Measurements from ENCODE around the gene SPDYE5. TPM values are rescaled to one million over a fixed set of nuclear protein-coding genes. Genes with fewer than 3 reads are reported as not detected.
"Not testable (repeated sequence)": the region's sequence is repeated elsewhere in the genome, so short reads cannot be mapped to it uniquely, and the experiment has no call there.

Gene SPDYE5, protein sequence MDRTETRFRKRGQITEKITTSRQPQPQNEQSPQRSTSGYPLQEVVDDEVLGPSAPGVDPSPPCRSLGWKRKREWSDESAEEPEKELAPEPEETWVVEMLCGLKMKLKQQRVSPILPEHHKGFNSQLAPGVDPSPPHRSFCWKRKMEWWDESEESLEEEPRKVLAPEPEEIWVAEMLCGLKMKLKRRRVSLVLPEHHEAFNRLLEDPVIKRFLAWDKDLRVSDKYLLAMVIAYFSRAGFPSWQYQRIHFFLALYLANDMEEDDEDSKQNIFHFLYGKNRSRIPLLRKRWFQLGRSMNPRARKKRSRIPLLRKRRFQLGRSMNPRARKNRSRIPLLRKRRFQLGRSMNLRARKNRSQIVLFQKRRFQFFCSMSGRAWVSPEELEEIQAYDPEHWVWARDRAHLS
- total RNA-seq = under 1 TPM in 1 of 2 experiments, not detected in 1; 0.15 TPM

DNA sequence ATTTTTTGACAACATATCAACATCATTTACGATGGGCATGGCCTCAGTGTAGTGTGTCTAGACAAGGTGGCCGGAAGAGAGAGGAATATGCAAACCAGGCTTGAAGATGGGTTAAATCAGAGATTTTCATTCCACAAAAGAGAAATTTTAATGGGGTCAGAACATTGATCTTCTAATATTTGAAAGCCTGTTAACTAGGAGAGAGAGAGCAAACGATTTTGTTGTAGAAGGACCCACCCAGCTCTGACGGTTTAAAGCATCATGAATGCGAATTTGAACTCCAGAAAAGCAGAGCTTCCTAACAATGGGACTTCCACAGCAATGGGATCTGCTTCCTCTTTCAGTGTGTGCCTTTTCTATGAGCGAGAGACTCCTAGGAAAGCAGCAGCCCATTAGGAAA is at the start of gene SPDYE5:
SPDYE5 (plus strand) TSS at position 301 of the 400 bp plus-strand sequence. CDS start 1,728 bp downstream, outside the sequence.
- H3K4me1 Mint-ChIP-seq; CTCF ChIA-PET; DNase-seq; ATAC-seq; H3K36me3 Mint-ChIP-seq; H3K27ac Mint-ChIP-seq; H3K4me3 Mint-ChIP-seq; H3K9me3 Mint-ChIP-seq (ENCODE audit: low read depth); H3K27me3 Mint-ChIP-seq: not testable (repeated sequence)

DNA sequence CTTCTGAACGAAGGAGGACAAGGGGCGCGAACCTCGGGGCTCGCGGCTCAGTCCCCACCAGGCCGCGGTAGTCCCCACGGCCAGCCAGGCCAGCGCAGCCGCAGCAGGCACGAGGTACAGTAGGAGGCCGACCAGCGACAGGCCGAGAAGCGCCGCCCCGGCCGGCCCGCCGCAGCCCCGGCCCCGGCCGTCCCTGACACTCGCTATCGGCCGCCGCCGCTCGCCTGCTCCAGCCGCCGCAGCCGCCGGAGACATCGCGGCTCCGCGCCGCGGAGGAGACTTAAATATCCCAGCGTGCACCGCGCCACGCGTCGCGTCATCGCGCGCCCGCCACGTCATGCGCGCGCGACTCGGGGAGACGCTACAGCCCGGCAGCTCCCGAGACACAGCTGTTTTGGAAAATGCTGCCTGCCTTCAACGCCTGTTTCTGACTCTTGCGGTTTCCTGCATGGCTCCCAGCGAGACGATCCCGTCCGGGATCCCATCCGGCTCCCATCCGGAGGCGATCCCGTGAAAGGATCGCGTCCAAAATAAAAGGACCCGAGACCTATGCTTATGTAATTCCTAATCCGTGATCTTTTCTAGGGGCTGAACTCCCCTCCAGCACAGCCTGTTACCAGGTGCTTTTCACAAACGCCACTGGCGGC is 49.5 kb upstream of the SPDYE5 start:
- H3K9me3 Mint-ChIP-seq (ENCODE audit: low read depth); H3K27me3 Mint-ChIP-seq; DNase-seq; CTCF ChIA-PET; H3K4me1 Mint-ChIP-seq: not testable (repeated sequence)
- ATAC-seq = peak; percentile 94
- H3K4me3 Mint-ChIP-seq = peak overlapping the region; percentile 85
- H3K36me3 Mint-ChIP-seq = peaks cover 21% of the 10 kb centered on the region
- H3K27ac Mint-ChIP-seq = peak overlapping the region; percentile 89

DNA sequence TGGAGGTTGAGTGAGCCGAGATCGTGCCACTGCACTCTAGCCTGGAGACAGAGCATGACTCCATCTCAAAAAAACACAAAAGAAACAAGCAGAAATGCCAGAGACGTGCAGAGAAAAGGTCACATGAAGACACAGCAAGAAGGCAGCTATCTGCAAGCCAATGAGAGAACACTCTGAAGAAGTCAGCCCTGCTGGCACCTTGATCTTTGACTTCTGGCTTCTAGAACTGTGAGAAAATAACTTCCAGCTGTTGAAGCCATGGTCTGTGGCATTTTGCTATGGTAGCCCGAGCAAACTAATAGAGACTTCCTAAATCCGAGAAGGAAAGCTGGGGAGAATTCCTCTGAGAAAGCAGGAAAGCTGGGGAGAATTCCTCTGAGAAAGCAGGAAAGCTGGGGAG is 42.2 kb upstream of the SPDYE5 start:
- CTCF ChIA-PET; DNase-seq; H3K4me3 Mint-ChIP-seq; H3K36me3 Mint-ChIP-seq; H3K27me3 Mint-ChIP-seq; ATAC-seq; H3K9me3 Mint-ChIP-seq (ENCODE audit: low read depth); H3K27ac Mint-ChIP-seq; H3K4me1 Mint-ChIP-seq: not testable (repeated sequence)

DNA sequence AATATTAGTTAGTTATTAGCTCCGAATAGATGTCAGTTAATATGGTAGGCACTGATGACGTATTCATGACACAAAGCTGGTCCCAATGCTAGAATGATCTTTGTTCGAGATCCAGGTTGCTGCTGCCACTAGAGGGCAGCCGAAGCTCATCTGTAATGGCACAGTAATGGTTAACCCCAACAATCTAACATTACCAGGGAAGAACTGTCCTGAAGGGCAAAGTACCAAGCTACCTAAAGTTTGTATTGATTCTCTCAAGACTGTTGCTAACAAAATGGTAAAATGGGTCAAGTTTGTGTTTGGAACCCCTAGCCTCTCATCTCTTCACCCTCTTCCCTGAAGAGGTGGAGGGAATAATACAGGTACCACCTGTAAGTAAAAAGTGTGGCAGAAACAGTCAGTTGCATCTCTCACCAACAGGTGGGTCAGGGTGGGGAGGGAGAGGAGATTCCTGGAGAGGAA is 39.6 kb upstream of the SPDYE5 start:
- DNase-seq; H3K9me3 Mint-ChIP-seq (ENCODE audit: low read depth): not testable (repeated sequence)
- CTCF ChIA-PET = interaction anchor here (0.6 kb wide), 1 partner anchor 311 kb away, joined by 3 read pairs; no protein-coding TSS in a partner anchor

DNA sequence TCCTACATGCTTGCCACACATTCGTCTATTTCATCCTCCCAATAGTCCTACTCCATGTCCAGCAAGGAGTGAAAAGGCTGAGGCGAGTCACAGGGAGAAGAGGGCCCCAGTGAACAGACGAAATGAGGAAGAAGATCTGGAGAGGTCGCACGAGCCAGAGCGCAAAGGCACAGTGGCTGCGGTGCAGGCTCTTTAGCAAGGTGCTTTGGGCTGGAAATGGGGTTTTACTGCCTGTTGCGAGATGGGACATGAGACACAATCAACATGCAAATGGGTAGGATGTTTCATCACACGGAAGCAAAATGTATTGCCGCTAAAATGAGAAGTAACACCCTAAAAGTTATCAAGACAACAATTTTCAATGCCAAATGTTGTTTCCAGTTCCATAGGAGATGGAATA is 35.7 kb upstream of the SPDYE5 start:
- H3K9me3 Mint-ChIP-seq (ENCODE audit: low read depth); H3K27me3 Mint-ChIP-seq; CTCF ChIA-PET; DNase-seq; H3K4me3 Mint-ChIP-seq; H3K27ac Mint-ChIP-seq; H3K36me3 Mint-ChIP-seq; H3K4me1 Mint-ChIP-seq; ATAC-seq: not testable (repeated sequence)

More for the DNA sequence above, 39.6 kb upstream of the SPDYE5 start:
- peak; percentile 92 for ATAC-seq
- not testable (repeated sequence) for H3K27me3 Mint-ChIP-seq, H3K27ac Mint-ChIP-seq, H3K4me1 Mint-ChIP-seq, H3K36me3 Mint-ChIP-seq, H3K4me3 Mint-ChIP-seq

DNA sequence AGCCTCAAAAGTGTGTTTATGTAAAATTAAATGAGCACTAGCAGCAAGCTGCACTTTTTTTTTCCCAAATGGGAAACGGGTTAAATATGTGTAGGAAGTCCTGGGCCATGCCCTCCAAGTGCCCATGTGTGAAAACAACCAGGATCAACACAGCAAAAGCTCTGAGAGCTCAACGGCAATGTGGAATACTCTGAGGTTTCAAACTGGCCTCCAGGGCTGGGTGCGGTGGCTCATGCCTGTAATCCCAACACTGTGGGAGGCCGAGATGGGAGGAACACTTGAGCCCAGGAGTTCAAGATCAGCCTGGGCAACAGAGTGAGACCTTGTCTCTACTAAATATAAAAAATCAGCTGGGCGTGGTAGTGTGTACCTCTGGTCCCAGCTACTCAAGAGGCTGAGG is 34.1 kb upstream of the SPDYE5 start:
- CTCF ChIA-PET; DNase-seq; H3K36me3 Mint-ChIP-seq; H3K4me3 Mint-ChIP-seq; H3K27ac Mint-ChIP-seq; ATAC-seq; H3K4me1 Mint-ChIP-seq; H3K9me3 Mint-ChIP-seq (ENCODE audit: low read depth); H3K27me3 Mint-ChIP-seq: not testable (repeated sequence)

DNA sequence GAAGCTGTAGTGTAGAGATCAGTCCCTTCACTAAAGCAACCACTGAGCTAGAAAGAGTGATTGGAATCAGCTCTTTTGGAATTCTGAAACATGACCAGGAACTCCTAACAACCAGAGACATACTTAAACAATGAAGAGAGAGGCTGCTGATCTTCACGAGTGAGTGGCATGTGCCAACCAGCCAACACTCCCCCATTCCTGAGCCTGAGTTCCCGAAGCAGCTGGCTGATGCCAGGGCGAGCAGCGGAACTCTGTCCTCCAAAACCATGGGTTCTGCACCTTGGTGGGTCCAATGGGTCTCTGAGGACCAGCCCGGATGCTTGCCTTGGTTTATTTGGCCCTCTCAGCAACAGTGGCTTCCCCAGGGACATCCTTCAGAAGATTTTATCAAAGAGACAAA is 31.6 kb upstream of the SPDYE5 start:
- H3K27me3 Mint-ChIP-seq; H3K4me3 Mint-ChIP-seq; H3K4me1 Mint-ChIP-seq; ATAC-seq; H3K36me3 Mint-ChIP-seq; DNase-seq; H3K9me3 Mint-ChIP-seq (ENCODE audit: low read depth); CTCF ChIA-PET: not testable (repeated sequence)
- H3K27ac Mint-ChIP-seq = peak overlapping the region; percentile 78

DNA sequence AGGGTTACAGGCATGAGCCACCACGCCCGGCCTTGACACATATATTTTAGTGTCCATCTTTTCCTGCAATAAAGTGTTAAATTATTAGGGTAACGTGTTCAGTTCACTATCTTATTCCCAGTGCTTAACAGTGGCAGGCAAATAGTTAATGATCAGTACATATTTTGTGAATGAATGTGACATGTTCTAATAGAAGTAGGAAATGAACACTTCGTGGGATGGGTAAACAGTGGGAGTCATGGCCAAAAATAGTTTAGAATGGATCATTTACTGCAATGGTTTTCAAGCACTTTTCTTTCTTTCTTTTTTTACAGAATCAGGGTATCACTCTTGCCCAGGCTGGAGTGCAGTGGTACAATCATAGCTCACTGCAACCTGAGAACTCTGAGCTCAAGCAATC is 22.0 kb upstream of the SPDYE5 start:
- H3K4me3 Mint-ChIP-seq, CTCF ChIA-PET: not testable (repeated sequence)
- H3K36me3 Mint-ChIP-seq = peaks cover 44% of the 10 kb centered on the region

DNA sequence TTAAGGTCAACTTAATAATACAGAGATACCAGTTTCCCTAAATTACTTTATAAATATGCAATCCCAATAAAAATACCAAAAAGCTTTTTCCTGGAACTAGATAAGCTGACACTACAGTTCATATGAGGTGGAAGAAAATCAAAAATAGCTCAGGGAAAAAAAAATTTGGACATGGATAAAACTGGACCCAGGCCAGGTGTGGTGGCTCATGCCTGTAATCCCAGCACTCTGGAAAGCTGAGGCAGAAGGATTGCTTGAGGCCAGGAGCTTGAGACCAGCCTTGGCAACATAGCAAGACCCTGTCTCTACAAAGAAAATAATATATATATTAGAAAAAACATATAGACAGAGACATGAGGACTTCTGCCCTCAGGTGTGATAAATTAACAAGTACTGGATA is 14.7 kb upstream of the SPDYE5 start:
- H3K4me1 Mint-ChIP-seq; DNase-seq; CTCF ChIA-PET; H3K27me3 Mint-ChIP-seq; H3K4me3 Mint-ChIP-seq; ATAC-seq; H3K27ac Mint-ChIP-seq; H3K9me3 Mint-ChIP-seq (ENCODE audit: low read depth): not testable (repeated sequence)
- H3K36me3 Mint-ChIP-seq = peaks cover 16% of the 10 kb centered on the region

More for the DNA sequence above, 22.0 kb upstream of the SPDYE5 start:
- ATAC-seq; H3K4me1 Mint-ChIP-seq; H3K27me3 Mint-ChIP-seq; H3K9me3 Mint-ChIP-seq (ENCODE audit: low read depth); H3K27ac Mint-ChIP-seq; DNase-seq: not testable (repeated sequence)

DNA sequence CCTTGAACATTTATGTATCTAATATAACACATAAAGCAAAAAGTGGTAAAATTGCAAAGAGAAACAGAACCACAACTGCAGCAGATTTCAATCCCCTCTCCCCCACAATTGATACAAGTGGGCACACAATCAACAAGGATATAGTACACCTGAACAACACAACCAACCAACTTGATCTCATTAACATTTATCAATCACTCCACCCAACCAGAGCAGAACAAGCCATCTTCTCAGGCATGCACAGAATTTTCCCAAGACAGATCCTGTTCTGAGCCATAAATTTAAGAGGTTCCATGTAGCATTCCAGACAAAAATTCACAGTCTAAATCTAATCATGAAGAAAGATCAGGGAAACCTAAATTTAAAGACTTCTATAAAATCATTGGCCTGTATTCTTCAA is 11.8 kb upstream of the SPDYE5 start:
- H3K4me3 Mint-ChIP-seq; H3K27me3 Mint-ChIP-seq; H3K4me1 Mint-ChIP-seq; CTCF ChIA-PET; ATAC-seq; H3K36me3 Mint-ChIP-seq; H3K27ac Mint-ChIP-seq; DNase-seq; H3K9me3 Mint-ChIP-seq (ENCODE audit: low read depth): not testable (repeated sequence)

DNA sequence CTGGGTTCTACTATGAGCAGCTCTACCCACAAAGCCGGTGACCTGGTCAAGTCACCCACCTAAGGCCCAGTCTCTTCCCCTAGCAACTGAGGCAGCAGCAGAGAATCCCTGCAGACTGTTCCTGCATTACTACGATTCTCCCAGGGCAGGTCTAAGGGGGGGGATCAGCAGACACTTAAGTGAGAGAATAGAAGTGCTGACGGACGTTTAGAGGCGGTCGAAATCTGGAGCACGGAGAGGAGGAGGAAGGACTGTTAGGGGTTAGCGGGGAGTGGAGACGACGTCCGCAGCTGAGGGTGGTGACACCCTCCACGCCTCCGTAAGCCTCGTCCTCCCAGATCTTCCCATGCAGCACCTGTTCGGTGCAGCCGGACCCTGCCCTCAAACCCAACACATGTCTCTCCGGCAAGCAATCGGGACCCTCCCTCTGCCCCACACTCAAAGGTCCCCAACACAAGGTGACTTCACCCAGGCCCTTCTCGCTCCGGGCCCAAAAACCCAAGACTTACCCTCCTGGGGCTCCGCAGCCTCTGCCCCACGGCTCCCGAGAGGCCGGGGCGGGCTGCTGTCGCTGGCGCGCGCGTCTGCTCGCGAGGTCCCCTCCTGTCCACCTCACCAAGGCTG is 6.7 kb upstream of the SPDYE5 start:
- H3K9me3 Mint-ChIP-seq (ENCODE audit: low read depth); CTCF ChIA-PET; H3K27me3 Mint-ChIP-seq; H3K36me3 Mint-ChIP-seq: not testable (repeated sequence)
- ATAC-seq (peak; percentile 25), DNase-seq (peak; percentile 43)
- Mint-ChIP-seq H3K4me3 (peak overlapping the region; percentile 97), H3K27ac (peak overlapping the region; percentile 85), H3K4me1 (peaks cover 11% of the 10 kb centered on the region)

DNA sequence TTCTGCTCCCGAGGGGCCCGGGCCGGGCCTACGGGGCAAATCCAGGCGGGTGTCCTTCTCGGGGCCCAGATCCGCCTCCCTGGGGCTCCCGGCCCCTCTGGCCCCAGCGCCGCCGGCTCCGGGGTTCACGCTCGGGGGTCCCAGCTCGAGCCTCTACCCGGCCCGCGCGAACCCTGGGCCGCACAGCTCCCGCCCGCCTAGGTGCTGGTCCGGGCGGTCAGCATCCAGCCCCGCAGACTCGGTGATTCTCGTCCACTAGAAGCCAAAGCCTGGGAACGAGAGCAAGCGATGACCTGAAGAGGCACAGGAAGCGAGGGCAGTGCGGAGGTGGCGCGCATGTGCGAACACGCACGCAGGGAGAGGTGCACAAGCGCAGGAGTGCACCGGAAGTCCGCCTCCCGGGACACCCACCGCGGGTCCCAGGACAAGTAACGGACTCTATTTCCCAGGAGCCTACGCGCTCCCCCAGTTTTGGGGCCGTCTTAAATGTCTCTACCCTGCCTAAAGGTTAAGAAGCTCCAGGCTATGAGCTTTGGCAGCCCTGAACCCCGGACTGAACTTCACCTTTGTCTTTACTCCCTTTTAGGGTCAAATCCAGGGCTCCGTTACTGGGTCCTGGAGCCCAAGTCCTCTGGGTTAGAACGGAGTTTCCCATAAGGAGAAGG is 6.0 kb upstream of the SPDYE5 start, which contains the start of gene POM121C:
POM121C (minus strand) TSS at position 321 of the 665 bp plus-strand sequence. CDS start 44,803 bp downstream, outside the sequence.
- H3K27me3 Mint-ChIP-seq; H3K9me3 Mint-ChIP-seq (ENCODE audit: low read depth); CTCF ChIA-PET; H3K36me3 Mint-ChIP-seq: not testable (repeated sequence)
- Mint-ChIP-seq H3K4me1 (peaks cover 11% of the 10 kb centered on the region), H3K4me3 (peak within 1 kb of the TSS; percentile 97), H3K27ac (peak within 1 kb of the TSS; percentile 85)
- ATAC-seq (peak; percentile 100), DNase-seq (peak; percentile 94)

DNA sequence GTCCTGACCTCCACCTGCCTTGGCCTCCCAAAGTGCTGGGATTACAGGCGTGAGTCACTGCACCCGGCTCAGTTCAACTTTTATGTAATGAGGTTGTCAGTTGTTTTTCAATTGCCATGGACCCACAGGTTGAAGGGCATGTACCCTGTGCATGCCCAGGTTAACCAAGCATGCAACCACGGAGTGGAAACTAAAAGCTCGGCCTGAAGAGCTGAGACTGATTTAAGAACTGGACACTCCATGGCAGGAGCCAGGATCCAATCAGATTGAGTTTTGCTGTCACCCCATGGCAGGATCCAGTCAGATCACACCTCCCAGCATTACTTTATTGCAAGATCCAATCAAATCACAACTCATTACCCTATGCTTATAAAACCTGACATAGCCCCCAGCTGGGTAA is 16.9 kb downstream of the SPDYE5 start:
- CTCF ChIA-PET; H3K36me3 Mint-ChIP-seq; H3K9me3 Mint-ChIP-seq (ENCODE audit: low read depth); H3K27ac Mint-ChIP-seq; H3K4me1 Mint-ChIP-seq; DNase-seq; H3K27me3 Mint-ChIP-seq; H3K4me3 Mint-ChIP-seq; ATAC-seq: not testable (repeated sequence)

Measured in activated CD8-positive, alpha-beta memory T cell treated with anti-CD3 and anti-CD28 coated beads, Interleukin-2, amount 10 ng/mL, durations not matched to agents 7 days and 5 days (primary cell).